GM18526 (cell line): ENCODE results near the gene MST1.

Experiments
- POLR2A ChIP-seq: IDR thresholded peaks from 3 replicates; pipeline ENCODE4 v1.6.1; 2011; ENCODE audit not compliant: insufficient read length; ENCODE audit errors: extremely low read depth

MST1 gene

GRCh38 chr3:49681543-49681942, 7.7 kb downstream of the MST1 start:
- TF ChIP-seq POLR2A: no peak

GRCh38 chr3:49681232-49681522, 8.1 kb downstream of the MST1 start:
- no peak for TF ChIP-seq POLR2A

- no peak for TF ChIP-seq POLR2A
These were observed 8.6 kb downstream of the MST1 start for GRCh38 chr3:49680493-49681231.

GRCh38 chr3:49675912-49676311, 13.4 kb downstream of the MST1 start:
- TF ChIP-seq POLR2A: no peak

GRCh38 chr3:49674497-49674983, 14.7 kb downstream of the MST1 start:
- TF ChIP-seq POLR2A: no peak

- TF ChIP-seq POLR2A: peak; percentile 89
These were observed 15.4 kb downstream of the MST1 start, which contains the start of gene APEH for GRCh38 chr3:49673715-49674496. Gene APEH, plus strand, starts transcription at chr3:49674351. Its CDS starts 51 bp downstream, at chr3:49674402.

- no peak for TF ChIP-seq POLR2A
These were observed 16.1 kb downstream of the MST1 start for GRCh38 chr3:49673121-49673714.

- TF ChIP-seq POLR2A: no peak
These were observed 17.7 kb downstream of the MST1 start for GRCh38 chr3:49671291-49672288.

- TF ChIP-seq POLR2A: no peak
These were observed 18.4 kb downstream of the MST1 start for GRCh38 chr3:49670940-49671290.

GRCh38 chr3:49669352-49669751, 19.9 kb downstream of the MST1 start:
- no peak for TF ChIP-seq POLR2A

- TF ChIP-seq POLR2A: no peak
These were observed 20.4 kb downstream of the MST1 start for GRCh38 chr3:49668861-49669260.

GRCh38 chr3:49668414-49668797, 20.9 kb downstream of the MST1 start:
- no peak for TF ChIP-seq POLR2A

GRCh38 chr3:49667701-49668413, 21.4 kb downstream of the MST1 start:
- no peak for TF ChIP-seq POLR2A

GRCh38 chr3:49666592-49666991, 22.7 kb downstream of the MST1 start:
- TF ChIP-seq POLR2A: no peak

GRCh38 chr3:49665822-49666519, 23.3 kb downstream of the MST1 start:
- TF ChIP-seq POLR2A: no peak
